ENCODE data around the gene OPRM1.

The OPRM1 gene

DNA sequence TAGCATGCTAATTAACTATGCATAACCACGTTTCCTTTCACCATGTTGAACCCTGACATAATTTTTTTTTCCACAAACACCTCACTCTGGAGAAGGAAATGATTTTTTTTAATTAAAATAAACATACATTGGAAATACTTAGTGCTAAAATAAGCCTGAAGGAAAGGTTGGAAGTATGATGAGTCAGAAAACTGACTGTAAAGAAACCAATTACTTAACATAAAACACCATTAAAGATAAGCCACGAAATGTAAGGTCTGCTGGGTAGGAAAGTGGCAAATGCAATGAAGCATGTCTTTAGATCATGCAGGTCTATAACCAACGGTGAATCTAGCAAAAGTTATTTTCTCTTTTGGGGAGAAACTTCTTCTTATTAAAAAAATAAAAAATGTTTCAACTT is 47.5 kb downstream of the OPRM1 start:
- DNase-seq, result no peak

- DNase-seq, result no peak
Measured at GRCh38 chr6:154092326-154092962, 53.4 kb downstream of the OPRM1 start.

- no peak for DNase-seq
Measured at GRCh38 chr6:154093231-154094044, 54.4 kb downstream of the OPRM1 start.

DNA sequence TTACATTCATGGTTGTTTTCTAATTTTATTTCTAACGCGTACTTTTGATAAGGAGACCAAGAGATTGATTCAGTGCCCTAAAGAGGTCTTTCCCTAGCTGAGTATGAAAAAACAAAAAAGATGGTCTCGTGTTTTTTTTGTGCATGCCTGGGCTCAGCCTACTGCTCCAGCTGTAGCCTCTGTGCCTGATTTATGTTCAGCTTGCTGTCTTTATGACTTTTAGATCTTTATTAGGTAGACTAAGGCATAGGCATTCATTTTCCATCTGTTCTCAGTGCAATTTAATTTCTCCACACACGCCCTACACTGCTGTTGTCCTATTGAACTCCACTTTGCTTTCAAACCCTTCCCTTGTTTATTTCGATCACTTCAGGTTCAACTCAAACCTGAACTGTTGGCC is 56.5 kb downstream of the OPRM1 start:
- no peak for DNase-seq

- DNase-seq, result no peak
Measured at GRCh38 chr6:154096316-154096715, 57.3 kb downstream of the OPRM1 start.

- DNase-seq, result no peak
Measured at GRCh38 chr6:154096834-154097233, 57.8 kb downstream of the OPRM1 start.

GRCh38 chr6:154099211-154099610 is 60.2 kb downstream of the OPRM1 start:
- no peak for DNase-seq

- DNase-seq, result no peak
Measured at GRCh38 chr6:154106251-154106650, 67.2 kb downstream of the OPRM1 start.

DNA sequence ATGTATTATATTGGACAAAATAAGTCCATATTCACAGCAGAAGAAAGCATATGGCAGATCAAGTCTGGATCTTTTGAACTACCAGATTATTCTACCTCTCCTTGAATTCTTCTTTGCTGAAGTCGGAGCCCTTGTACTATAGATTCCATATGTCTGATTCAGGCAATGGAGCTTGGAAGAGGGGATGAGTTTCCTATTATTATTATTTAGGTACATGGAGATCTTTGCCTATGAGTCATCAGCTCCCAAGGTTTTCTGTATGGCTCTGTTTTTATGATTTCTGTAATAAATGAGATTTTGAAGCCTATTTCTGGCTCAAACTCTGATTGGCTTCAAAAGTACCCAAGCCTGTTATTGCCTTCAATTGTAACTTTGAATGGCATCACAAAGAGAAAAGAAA is 72.0 kb downstream of the OPRM1 start:
- no peak for DNase-seq

DNA sequence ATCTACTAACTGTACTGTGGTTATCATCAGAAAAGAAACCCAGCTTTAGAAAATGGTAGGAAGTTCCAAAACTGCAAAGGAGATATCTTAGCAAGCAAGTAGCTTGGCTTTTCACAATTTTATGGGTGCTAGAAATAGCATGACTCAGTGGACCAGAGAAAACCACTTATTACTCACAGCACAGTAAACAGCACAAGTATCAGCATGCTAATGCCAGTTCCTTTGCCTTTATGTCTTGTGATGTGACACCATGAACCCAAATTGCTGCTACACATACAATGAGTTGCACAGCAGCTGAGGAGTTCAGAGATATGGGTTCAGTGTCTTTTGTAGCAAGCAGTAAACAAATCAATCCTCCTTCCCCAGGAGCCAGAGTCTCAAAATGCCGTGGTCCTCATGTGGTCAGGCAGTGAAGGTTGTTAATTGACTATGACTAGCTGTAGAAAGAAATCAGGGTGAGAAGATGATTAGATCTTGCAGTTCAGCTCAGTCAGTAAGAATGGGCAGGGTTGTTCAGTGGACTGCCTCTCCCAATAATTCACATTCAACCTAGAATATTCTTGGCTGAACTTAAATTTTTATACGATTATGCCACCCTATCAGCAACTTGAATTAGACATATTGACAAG is 73.3 kb downstream of the OPRM1 start:
- no peak for DNase-seq

GRCh38 chr6:154113392-154113791 is 74.4 kb downstream of the OPRM1 start:
- DNase-seq, result no peak

GRCh38 chr6:154117485-154117884 is 78.4 kb downstream of the OPRM1 start:
- DNase-seq, result no peak

DNA sequence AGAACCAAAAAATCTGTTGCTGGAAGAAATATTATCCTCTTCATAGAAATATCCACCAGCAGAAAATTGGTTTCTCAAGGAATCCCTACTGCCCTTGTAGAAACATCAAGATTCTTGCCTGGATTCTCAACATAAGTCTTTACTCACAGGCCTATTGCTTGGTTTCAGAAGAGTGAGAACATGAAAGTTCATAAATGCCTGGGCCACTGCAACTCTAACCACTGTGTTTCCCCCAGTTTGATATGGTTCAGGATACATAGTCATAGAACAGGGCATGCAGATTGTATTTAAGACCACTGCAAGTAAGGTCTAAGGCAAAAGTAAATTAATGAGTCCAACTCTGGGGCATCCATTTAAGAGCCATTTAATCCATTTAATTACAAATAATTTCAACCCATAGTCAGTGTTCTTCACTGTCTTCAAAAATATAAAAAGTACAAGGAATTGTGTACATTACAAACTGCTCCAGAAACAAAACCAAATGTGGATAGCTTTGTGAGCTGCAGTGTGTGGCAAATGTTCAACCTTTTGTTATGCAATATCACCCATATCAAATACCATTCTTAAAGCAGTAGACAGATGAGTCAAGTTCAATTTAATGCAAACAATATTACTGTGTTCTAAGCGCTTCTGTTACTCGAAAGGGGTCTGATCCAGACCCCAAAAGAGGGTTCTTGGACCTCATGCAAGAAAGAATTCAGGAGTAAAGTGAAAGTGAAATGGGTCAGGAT is 83.3 kb downstream of the OPRM1 start:
- DNase-seq, result no peak

DNA sequence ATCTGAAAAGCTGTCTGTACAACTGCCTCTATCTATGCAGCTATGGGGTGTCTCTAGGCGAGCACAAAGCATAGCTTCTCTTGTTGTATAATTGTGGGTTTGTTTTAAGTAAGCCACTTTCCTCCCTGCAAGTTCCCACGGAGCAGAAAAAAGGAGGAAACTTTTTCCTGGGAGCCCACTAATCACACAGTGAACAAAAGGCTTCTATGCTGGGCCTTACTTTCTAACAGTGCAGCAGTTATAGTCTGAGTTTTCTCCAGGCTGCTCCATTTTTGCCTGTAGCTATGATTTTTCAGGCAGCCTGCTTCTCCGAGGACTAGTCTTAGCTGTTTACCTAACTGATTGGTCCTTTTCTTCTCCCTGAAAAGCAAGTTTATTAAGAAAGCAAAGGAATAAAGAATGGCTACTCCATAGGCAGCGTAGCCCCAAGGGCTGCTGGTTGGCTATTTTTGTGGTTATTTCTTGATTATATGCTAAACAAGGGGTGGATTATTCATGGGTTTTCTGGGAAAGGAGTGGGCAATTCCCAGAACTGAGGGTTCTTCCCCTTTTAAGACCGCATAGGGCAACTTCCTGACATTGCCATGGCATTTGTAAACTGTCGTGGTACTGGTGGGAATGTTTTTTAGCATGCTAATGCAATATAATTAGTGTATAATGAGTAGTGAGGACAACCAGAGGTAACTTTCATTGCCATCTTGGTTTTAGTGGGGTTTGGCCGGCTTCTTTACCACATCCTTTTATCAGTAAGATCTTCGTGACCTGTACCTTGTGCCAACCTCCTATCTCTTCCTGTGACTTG is 84.3 kb downstream of the OPRM1 start:
- DNase-seq, result no peak

GRCh38 chr6:154125421-154125820 is 86.4 kb downstream of the OPRM1 start:
- DNase-seq, result no peak

DNA sequence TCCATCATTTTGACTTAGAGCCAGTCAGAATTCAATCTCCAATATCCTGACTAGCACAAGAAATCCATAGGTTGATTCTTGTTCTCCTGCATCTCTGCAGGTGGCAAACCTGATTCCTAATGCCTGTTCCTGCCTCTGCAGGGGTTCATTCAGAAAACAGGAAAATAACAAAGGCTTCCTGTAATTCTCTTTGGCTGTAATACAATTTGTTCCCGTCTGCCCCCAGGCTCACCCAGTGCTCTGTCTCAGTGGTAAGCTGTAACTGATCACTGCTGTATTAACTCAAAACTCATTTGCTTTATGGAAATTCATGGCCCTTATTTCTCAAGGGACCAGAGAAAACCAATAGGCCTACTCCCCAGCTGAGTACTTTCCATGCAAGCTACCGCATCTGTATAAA is 88.6 kb downstream of the OPRM1 start:
- DNase-seq, result no peak

DNA sequence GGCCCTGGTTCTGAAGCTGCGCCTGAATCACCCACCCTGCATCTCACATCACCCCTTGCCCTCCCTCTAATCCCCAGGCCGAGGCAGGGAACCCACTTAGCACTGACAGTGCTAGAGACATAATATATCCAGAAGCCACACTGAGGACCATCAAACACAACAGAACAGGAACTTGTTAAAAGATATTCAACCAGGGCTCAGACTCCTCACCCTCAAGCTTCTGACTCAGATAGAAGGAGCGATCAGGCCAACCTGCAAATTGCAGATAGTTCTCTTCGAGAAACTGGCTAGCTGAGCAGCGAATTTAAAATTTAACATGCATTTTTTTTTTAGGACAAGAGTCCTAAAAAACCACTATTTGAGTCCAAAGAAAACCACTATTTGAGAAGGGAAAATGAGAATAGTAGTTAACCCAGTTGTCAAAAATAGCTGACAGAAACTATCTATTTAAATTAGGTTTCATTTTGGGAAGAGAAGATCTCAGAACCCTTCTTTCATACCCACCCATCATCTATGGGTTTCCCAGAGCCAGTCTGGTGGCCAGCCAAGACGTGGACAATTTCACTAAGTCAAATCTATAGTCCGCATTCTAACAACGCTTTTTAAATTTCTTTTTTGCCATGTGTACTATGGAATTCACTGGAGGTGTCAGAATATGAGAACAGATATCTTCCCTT is 95.6 kb downstream of the OPRM1 start:
- no peak for DNase-seq

GRCh38 chr6:154138793-154139192 is 99.8 kb downstream of the OPRM1 start:
- DNase-seq, result no peak

DNA sequence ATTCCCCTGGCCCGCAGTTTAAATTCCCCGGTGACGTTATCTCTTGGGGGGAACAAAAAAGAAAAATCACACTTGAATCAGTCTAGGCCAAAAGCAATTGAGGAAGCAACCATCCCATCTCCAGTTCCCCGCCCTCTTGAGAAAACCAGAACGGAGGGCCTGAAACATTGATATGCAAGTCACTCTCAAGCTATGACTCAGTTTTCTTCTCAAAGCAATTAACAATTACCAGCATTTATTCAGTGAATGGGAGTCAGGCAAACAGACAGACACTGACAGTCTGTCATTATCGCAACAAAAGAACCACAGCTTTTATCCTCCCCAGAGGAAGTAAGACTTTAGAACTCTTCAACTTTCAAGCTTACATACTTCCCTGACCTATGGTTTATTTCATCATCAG is 100.9 kb downstream of the OPRM1 start:
- no peak for DNase-seq

GRCh38 chr6:154140743-154141142 is 101.7 kb downstream of the OPRM1 start:
- no peak for DNase-seq

DNA sequence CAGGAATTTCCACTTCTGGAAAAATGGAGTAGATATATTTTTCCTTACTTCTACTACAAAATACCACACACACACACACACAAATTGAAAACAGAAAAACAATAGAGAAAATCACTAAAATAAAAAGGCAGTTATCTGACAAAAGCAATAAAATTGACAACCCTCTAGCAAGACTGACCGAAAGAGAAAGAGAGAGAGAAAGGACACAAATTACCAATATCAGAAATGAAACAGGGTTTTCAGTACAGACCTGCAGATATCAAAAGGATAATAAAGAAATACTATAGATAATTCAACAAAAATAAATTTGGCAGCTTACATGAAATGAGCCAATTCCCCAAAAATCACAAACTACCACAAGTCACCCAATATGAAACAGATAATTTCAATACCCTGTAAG is 104.7 kb downstream of the OPRM1 start:
- no peak for DNase-seq

GRCh38 chr6:154154389-154154967 is 115.4 kb downstream of the OPRM1 start:
- DNase-seq, result no peak
